H9 (cell line): ENCODE measurements around the gene ATN1. TPM values are rescaled to one million over a fixed set of nuclear protein-coding genes. Genes with fewer than 3 reads are reported as not detected.

Experiments used
- DNase-seq: peaks from one replicate; pipeline ENCODE4 v3.0.0-alpha.2; 2017
- H2AFZ ChIP-seq: one replicate; pipeline ENCODE4 v1.6.1; 2013; ENCODE audit warnings: mild to moderate bottlenecking, low read length, control low read depth, moderate library complexity
- H2AK5ac ChIP-seq: 2 replicates; pipeline ENCODE4 v1.6.1; 2013; ENCODE audit warnings: low read length, control low read depth, mixed read lengths; ENCODE audit not compliant: insufficient read length
- H2BK120ac ChIP-seq: one replicate; pipeline ENCODE4 v1.6.1; 2013; ENCODE audit warnings: low read depth, mild to moderate bottlenecking, low read length, control low read depth, inconsistent platforms; ENCODE audit not compliant: poor library complexity, severe bottlenecking
- H2BK12ac ChIP-seq: 2 replicates; pipeline ENCODE4 v1.6.1; 2013; ENCODE audit warnings: low read length, control low read depth, mixed read lengths, low read depth; ENCODE audit not compliant: insufficient read length
- H2BK15ac ChIP-seq: 2 replicates; pipeline ENCODE4 v1.6.1; 2013; ENCODE audit warnings: low read depth, low read length, control low read depth
- H2BK20ac ChIP-seq: one replicate; pipeline ENCODE4 v1.6.1; 2013; ENCODE audit warnings: low read depth, mild to moderate bottlenecking, low read length, control low read depth, inconsistent platforms; ENCODE audit not compliant: poor library complexity, severe bottlenecking
- H2BK5ac ChIP-seq: 2 replicates; pipeline ENCODE4 v1.6.1; 2013; ENCODE audit warnings: low read length, control low read depth, mixed read lengths; ENCODE audit not compliant: insufficient read length
- H3K14ac ChIP-seq: 2 replicates; pipeline ENCODE4 v1.6.1; 2013; ENCODE audit warnings: low read length, control low read depth; ENCODE audit not compliant: insufficient read depth
- H3K18ac ChIP-seq: 2 replicates; pipeline ENCODE4 v1.6.1; 2013; ENCODE audit warnings: low read depth, mild to moderate bottlenecking, mixed read lengths, low read length, control low read depth; ENCODE audit not compliant: insufficient read length
- H3K23ac ChIP-seq: 2 replicates; pipeline ENCODE4 v1.6.1; 2013; ENCODE audit warnings: low read length, control low read depth, mixed read lengths, low read depth; ENCODE audit not compliant: insufficient read length
- H3K23me2 ChIP-seq: 2 replicates; pipeline ENCODE4 v1.6.1; 2013; ENCODE audit warnings: low read depth, mild to moderate bottlenecking, mixed read lengths, low read length, control low read depth; ENCODE audit not compliant: insufficient read length, poor library complexity, severe bottlenecking
- H3K27ac ChIP-seq: 2 replicates; pipeline ENCODE4 v1.5.1; 2013; ENCODE audit warnings: low read length, control low read depth, mixed read lengths, low read depth; ENCODE audit not compliant: insufficient read length
- H3K27me3 ChIP-seq: 2 replicates; pipeline ENCODE4 v1.6.1; 2013; ENCODE audit warnings: low read length, control low read depth, inconsistent platforms; ENCODE audit not compliant: insufficient read depth
- H3K4ac ChIP-seq: 2 replicates; pipeline ENCODE4 v1.6.1; 2013; ENCODE audit warnings: low read depth, mild to moderate bottlenecking, control low read depth, inconsistent platforms, low read length, moderate library complexity
- H3K4me1 ChIP-seq: 2 replicates; pipeline ENCODE4 v1.6.1; 2013; ENCODE audit warnings: low read length, control low read depth, inconsistent platforms; ENCODE audit not compliant: insufficient read depth
- H3K4me2 ChIP-seq: 2 replicates; pipeline ENCODE4 v1.6.1; 2013; ENCODE audit warnings: low read length, control low read depth, mixed read lengths; ENCODE audit not compliant: insufficient read length, insufficient read depth
- H3K56ac ChIP-seq: 2 replicates; pipeline ENCODE4 v1.6.1; 2013; ENCODE audit warnings: low read depth, mild to moderate bottlenecking, mixed read lengths, low read length, control low read depth; ENCODE audit not compliant: insufficient read length
- H3K79me1 ChIP-seq: 2 replicates; pipeline ENCODE4 v1.6.1; 2013; ENCODE audit warnings: low read depth, mild to moderate bottlenecking, moderate library complexity, low read length, control low read depth, inconsistent platforms; ENCODE audit not compliant: insufficient read depth, poor library complexity, severe bottlenecking
- H3K79me2 ChIP-seq: 2 replicates; pipeline ENCODE4 v1.6.1; 2013; ENCODE audit warnings: low read length, control low read depth, inconsistent platforms; ENCODE audit not compliant: insufficient read depth
- H3K9ac ChIP-seq: 2 replicates; pipeline ENCODE4 v1.6.1; 2013; ENCODE audit warnings: low read length, control low read depth, mixed read lengths; ENCODE audit not compliant: insufficient read length; ENCODE audit errors: extremely low read depth
- H3K9me3 ChIP-seq: one replicate; pipeline ENCODE4 v1.6.1; 2013; ENCODE audit warnings: low read depth, low read length, inconsistent platforms; ENCODE audit not compliant: control insufficient read depth
- H3T11ph ChIP-seq: one replicate; pipeline ENCODE4 v1.6.1; 2013; ENCODE audit warnings: mild to moderate bottlenecking, low read length, control low read depth, inconsistent platforms
- H4K20me1 ChIP-seq: one replicate; pipeline ENCODE4 v1.6.1; 2013; ENCODE audit not compliant: control insufficient read depth, insufficient read length, insufficient read depth
- H4K5ac ChIP-seq: 2 replicates; pipeline ENCODE4 v1.6.1; 2013; ENCODE audit warnings: low read depth, mild to moderate bottlenecking, mixed read lengths, low read length, control low read depth; ENCODE audit not compliant: insufficient read length
- H4K8ac ChIP-seq: replicated peaks from 2 replicates; pipeline ENCODE4 v1.6.1; 2013; ENCODE audit warnings: low read length, control low read depth, mixed read lengths, low read depth; ENCODE audit not compliant: insufficient read length
- H4K91ac ChIP-seq: 2 replicates; pipeline ENCODE4 v1.6.1; 2013; ENCODE audit warnings: low read depth, mild to moderate bottlenecking, moderate library complexity, mixed read lengths, low read length, control low read depth; ENCODE audit not compliant: insufficient read length
- H3K27ac Mint-ChIP-seq, 3 experiments: 2 replicates in 2 of 3; 3 replicates in 1 of 3; pipeline ENCODE4 v1.8.0; 2020 to 2021; ENCODE audit warnings: mixed read lengths in 3 of 3, mild to moderate bottlenecking in 1 of 3, moderate library complexity in 1 of 3
- H3K27me3 Mint-ChIP-seq: 2 replicates; pipeline ENCODE4 v1.8.0; 2021; ENCODE audit warnings: low read depth, mild to moderate bottlenecking, moderate library complexity, mixed read lengths
- H3K36me3 Mint-ChIP-seq, 3 experiments: 2 replicates in 2 of 3; 3 replicates in 1 of 3; pipeline ENCODE4 v1.8.0; 2020 to 2021; ENCODE audit warnings: low read depth in 3 of 3, mixed read lengths in 3 of 3; ENCODE audit not compliant: insufficient read depth in 1 of 3
- H3K4me1 Mint-ChIP-seq, 2 experiments: 2 replicates each; pipeline ENCODE4 v1.8.0; 2020; ENCODE audit warnings: mixed read lengths in 2 of 2
- H3K4me3 Mint-ChIP-seq, 2 experiments: 2 replicates in 1 of 2; 3 replicates in 1 of 2; pipeline ENCODE4 v1.8.0; 2020 to 2021; ENCODE audit warnings: mild to moderate bottlenecking in 2 of 2, mixed read lengths in 2 of 2, moderate library complexity in 1 of 2
- H3K9me3 Mint-ChIP-seq, 2 experiments: 2 replicates in 1 of 2; 3 replicates in 1 of 2; pipeline ENCODE4 v1.8.0; 2020; ENCODE audit warnings: mild to moderate bottlenecking in 2 of 2, mixed read lengths in 2 of 2, moderate library complexity in 1 of 2
- CTCF ChIP-seq: fragments of 200-600 bp; sonication (generic); conservative IDR thresholded peaks from 3 replicates; pipeline ENCODE4 v1.8.0; 2021; ENCODE audit warnings: antibody characterized with exemption, mild to moderate bottlenecking
- WGBS: extraction: QIAGEN DNeasy Blood & Tissue Kit; methylation state at CpG from one replicate; pipeline ENCODE4 v1.1.7; 2013; ENCODE audit warnings: missing lambda C conversion rate, low lambda C conversion rate, mixed read lengths; ENCODE audit not compliant: insufficient read length; ENCODE audit errors: extremely low coverage; 5-methylcytosine and 5-hydroxymethylcytosine counted together
- total RNA-seq: library from RNA; stranded (reverse); gene quantifications from 2 replicates; pipeline ENCODE4 v1.2.1, GENCODE V29; 2021

The ATN1 gene
- total RNA-seq, 1 experiment from 2014 or later: 103 TPM

GRCh38 chr12:6948873-6949594 is 21.3 kb downstream of the ATN1 start:
- peaks cover 14% of the 10 kb centered on the region for H3K23me2 ChIP-seq
- peak; percentile 21; the same call in 1 of the 3 replicates for TF ChIP-seq CTCF
- H3K27me3 ChIP-seq: no peaks in the 10 kb centered on the region
- H2BK120ac ChIP-seq: no peak overlapping the region
- Mint-ChIP-seq H3K4me3 (peak overlapping the region in 1 of 2 experiments; percentile 15; a peak in 2 of 5 replicates), H3K27ac (peak overlapping the region in 2 of 3 experiments; percentile 44 to 68; a peak in 3 of 7 replicates), H3K4me1 (peaks cover 37 to 47% of the 10 kb centered on the region in 2 experiments), H3K36me3 (peaks cover 3 to 6% (median 5%) of the 10 kb centered on the region in 3 experiments; a peak in 3 of 7 replicates), H3K27me3 (peaks cover 2% of the 10 kb centered on the region), H3K9me3 (no peaks in the 10 kb centered on the region)
- WGBS: no CpG with 5 or more reads among the region's 15 CpGs
- no peak overlapping the region for H2BK15ac ChIP-seq
- no peak overlapping the region for H2BK5ac ChIP-seq
- no peak overlapping the region; the same call in 1 of the 2 replicates for H3K14ac ChIP-seq
- no peak for DNase-seq
- H2BK20ac ChIP-seq: no peak overlapping the region
- H2AK5ac ChIP-seq: no peak overlapping the region
- no peak overlapping the region for H3K4me2 ChIP-seq
- H3K79me2 ChIP-seq: no peaks in the 10 kb centered on the region
- no peak overlapping the region for H3K18ac ChIP-seq
- no peak overlapping the region for H3K9ac ChIP-seq
- H3K23ac ChIP-seq: no peak overlapping the region
- no peaks in the 10 kb centered on the region for H3K9me3 ChIP-seq
- no peak overlapping the region for H3K56ac ChIP-seq
- H4K5ac ChIP-seq: no peak overlapping the region
- H4K20me1 ChIP-seq: peaks cover 2% of the 10 kb centered on the region
- H3K27ac ChIP-seq: no peak overlapping the region
- no peak overlapping the region for H4K91ac ChIP-seq
- no peak overlapping the region for H3K4ac ChIP-seq
- peaks cover 6% of the 10 kb centered on the region; the same call in 1 of the 2 replicates for H3K4me1 ChIP-seq
- H3K79me1 ChIP-seq: no peaks in the 10 kb centered on the region
- no peak overlapping the region for H2BK12ac ChIP-seq
- H3T11ph ChIP-seq: no peak overlapping the region
- H4K8ac ChIP-seq: no peak overlapping the region
- no peak overlapping the region for H2AFZ ChIP-seq
